K562 (cell line): ENCODE measurements around the gene CD55. TPM values are rescaled to one million over a fixed set of nuclear protein-coding genes. Genes with fewer than 3 reads are reported as not detected.
A peak's percentile ranks its signal among the peaks of the same experiment; 100 is the strongest.

Experiments
- ETV6 ChIP-seq, 3 experiments: fragments of 150-350 bp in 1 of 3; sonication (generic) in 1 of 3; formaldehyde crosslinking in 1 of 3; IDR thresholded peaks; 2 replicates each; pipeline versions ENCODE4 v1.6.1 to v1.8.0; 2014 to 2022; ENCODE audit warnings: borderline replicate concordance in 2 of 3, low read depth in 2 of 3, antibody characterized with exemption in 1 of 3, low read length in 1 of 3, mild to moderate bottlenecking in 1 of 3, missing genetic modification reagents in 1 of 3
- KDM4B ChIP-seq, 2 experiments: fragments of 450-650 bp in 1 of 2; sonication (generic) in 1 of 2; IDR thresholded peaks; 2 replicates each; pipeline ENCODE4 v1.6.1; 2016 to 2017; ENCODE audit warnings: borderline replicate concordance in 2 of 2, antibody characterized with exemption in 1 of 2, low read depth in 1 of 2, mild to moderate bottlenecking in 1 of 2
- NR4A1 ChIP-seq, 2 experiments: fragments of 250-450 bp in 1 of 2; fragments of 450-650 bp in 1 of 2; sonication (Bioruptor Pico) in 1 of 2; IDR thresholded peaks; 2 replicates each; pipeline versions ENCODE4 v1.4.0 to v1.6.1; 2016 to 2020; ENCODE audit warnings: mild to moderate bottlenecking in 2 of 2, missing compliant biosample characterization in 1 of 2, missing genetic modification characterization in 1 of 2, moderate library complexity in 1 of 2
- POLR2A ChIP-seq: fragments of 450-650 bp; conservative IDR thresholded peaks from 2 replicates; pipeline ENCODE4 v1.6.1; 2016
- POLR3G ChIP-seq: IDR thresholded peaks from 2 replicates; pipeline ENCODE4 v1.6.1; 2011; ENCODE audit not compliant: insufficient read length, insufficient replicate concordance; ENCODE audit errors: extremely low read depth
- RAD51 ChIP-seq: fragments of 450-650 bp; IDR thresholded peaks from 2 replicates; pipeline ENCODE4 v1.7.1; 2016; ENCODE audit warnings: low read depth, mild to moderate bottlenecking, borderline replicate concordance
- TAF7 ChIP-seq: fragments of 450-650 bp; IDR thresholded peaks from 2 replicates; pipeline ENCODE4 v1.6.1; 2016; ENCODE audit warnings: missing genetic modification characterization, missing compliant biosample characterization
- TFAM ChIP-seq: fragments of 250-450 bp; sonication (Bioruptor Pico); conservative IDR thresholded peaks from 2 replicates; pipeline ENCODE4 v1.5.0; 2021; ENCODE audit warnings: mild to moderate bottlenecking, moderate library complexity
- ZNF174 ChIP-seq: fragments of 250-450 bp; sonication (Bioruptor Pico); IDR thresholded peaks from 2 replicates; pipeline ENCODE4 v1.4.0; 2020; ENCODE audit warnings: mild to moderate bottlenecking
- ZNF408 ChIP-seq: fragments of 250-450 bp; sonication (Bioruptor Pico); IDR thresholded peaks from 2 replicates; pipeline ENCODE4 v1.4.0; 2020; ENCODE audit warnings: low read depth, mild to moderate bottlenecking, moderate library complexity
- polyA plus RNA-seq, 8 experiments: library from polyadenylated mRNA; depleted of rRNA in 4 of 8; stranded (reverse) in 5 of 8; unstranded in 3 of 8; fragments of >200 nt; fragmentation: Nextera tagmentation in 2 of 8; fragmentation: Illumina TruSeq in 1 of 8; extraction: Ambion mirVana in 2 of 8; extraction: Trizol in 1 of 8; gene quantifications; 2 replicates each; pipeline versions ENCODE4 v1.2.1 to v1.2.3, GENCODE V29; 2011 to 2014; ENCODE audit warnings: inconsistent platforms in 1 of 8, missing spikeins in 1 of 8
- total RNA-seq, 7 experiments: library from RNA; depleted of rRNA in 6 of 7; stranded (reverse); fragments of >200 nt in 6 of 7; fragmentation: Illumina TruSeq in 2 of 7; extraction: Trizol in 2 of 7; gene quantifications; 2 replicates each; pipeline versions ENCODE4 v1.2.1 to v1.2.3, GENCODE V29; 2011 to 2021; ENCODE audit warnings: low replicate concordance in 1 of 7
- TF ChIP-seq, protein P1 (sequence below): fragments of 450-650 bp; IDR thresholded peaks from 2 replicates; pipeline ENCODE4 v1.6.1; 2016; ENCODE audit warnings: antibody characterized with exemption
- TF ChIP-seq, protein P2 (sequence below): fragments of 450-650 bp; IDR thresholded peaks from 2 replicates; pipeline ENCODE4 v1.6.1; 2016; ENCODE audit warnings: mild to moderate bottlenecking
- TF ChIP-seq, protein P3 (sequence below): fragments of 250-450 bp; sonication (Bioruptor Pico); IDR thresholded peaks from 2 replicates; pipeline ENCODE4 v1.4.0; 2020; ENCODE audit warnings: mild to moderate bottlenecking
- TF ChIP-seq, protein P4 (sequence below), 2 experiments: IDR thresholded peaks; 2 replicates each; pipeline ENCODE4 v1.6.1; 2012; ENCODE audit warnings: improper control_type of control experiment in 2 of 2, low read depth in 2 of 2, low read length in 2 of 2, borderline replicate concordance in 1 of 2
- TF ChIP-seq, protein P5 (sequence below): fragments of 200-800 bp; sonication (Bioruptor generic); IDR thresholded peaks from 2 replicates; pipeline ENCODE4 v1.6.1; 2017; ENCODE audit warnings: missing genetic modification characterization, missing compliant biosample characterization

CD55 gene
- total and polyA plus RNA-seq, 9 of the 15 experiments (the other 6 are each of a cell fraction or from before 2014, with no cell fraction given), result 17.7 to 150 (median 97.0) TPM

DNA sequence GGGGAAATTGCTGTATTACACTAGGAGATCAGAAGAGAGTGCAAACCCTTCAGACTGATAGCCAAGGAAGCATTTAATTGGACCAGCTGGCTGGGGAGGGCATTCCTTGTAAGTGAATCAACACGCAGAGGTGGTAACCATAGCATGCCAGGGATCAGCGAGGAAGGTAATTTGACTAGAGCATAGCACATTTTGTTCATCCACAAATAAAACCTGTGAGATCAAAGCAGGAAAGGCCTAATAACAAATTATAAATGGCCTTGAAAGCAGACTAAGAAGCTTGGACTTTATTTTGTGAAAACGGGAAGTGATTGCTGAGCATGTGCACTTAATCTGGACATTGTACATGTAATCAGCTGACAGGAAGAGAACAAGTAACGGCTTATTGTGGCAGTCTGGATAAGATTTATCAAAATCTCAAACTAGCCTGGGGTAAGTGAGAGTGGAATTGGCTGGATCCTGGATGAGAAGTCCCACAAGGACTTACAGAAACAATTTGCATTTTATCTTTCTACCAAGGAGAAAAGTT, 11.7 kb upstream of the CD55 start (continued):
- TF ChIP-seq, protein P1, sequence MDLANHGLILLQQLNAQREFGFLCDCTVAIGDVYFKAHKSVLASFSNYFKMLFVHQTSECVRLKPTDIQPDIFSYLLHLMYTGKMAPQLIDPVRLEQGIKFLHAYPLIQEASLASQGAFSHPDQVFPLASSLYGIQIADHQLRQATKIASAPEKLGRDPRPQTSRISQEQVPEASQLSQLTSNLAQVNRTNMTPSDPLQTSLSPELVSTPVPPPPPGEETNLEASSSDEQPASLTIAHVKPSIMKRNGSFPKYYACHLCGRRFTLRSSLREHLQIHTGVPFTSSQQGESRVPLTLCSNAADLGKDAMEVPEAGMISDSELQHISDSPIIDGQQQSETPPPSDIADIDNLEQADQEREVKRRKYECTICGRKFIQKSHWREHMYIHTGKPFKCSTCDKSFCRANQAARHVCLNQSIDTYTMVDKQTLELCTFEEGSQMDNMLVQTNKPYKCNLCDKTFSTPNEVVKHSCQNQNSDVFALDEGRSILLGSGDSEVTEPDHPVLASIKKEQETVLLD, result peak; percentile 55; the same call in 1 of the 2 replicates
- TF ChIP-seq, protein P2, sequence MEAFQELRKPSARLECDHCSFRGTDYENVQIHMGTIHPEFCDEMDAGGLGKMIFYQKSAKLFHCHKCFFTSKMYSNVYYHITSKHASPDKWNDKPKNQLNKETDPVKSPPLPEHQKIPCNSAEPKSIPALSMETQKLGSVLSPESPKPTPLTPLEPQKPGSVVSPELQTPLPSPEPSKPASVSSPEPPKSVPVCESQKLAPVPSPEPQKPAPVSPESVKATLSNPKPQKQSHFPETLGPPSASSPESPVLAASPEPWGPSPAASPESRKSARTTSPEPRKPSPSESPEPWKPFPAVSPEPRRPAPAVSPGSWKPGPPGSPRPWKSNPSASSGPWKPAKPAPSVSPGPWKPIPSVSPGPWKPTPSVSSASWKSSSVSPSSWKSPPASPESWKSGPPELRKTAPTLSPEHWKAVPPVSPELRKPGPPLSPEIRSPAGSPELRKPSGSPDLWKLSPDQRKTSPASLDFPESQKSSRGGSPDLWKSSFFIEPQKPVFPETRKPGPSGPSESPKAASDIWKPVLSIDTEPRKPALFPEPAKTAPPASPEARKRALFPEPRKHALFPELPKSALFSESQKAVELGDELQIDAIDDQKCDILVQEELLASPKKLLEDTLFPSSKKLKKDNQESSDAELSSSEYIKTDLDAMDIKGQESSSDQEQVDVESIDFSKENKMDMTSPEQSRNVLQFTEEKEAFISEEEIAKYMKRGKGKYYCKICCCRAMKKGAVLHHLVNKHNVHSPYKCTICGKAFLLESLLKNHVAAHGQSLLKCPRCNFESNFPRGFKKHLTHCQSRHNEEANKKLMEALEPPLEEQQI, result peak; percentile 87; the same call in 1 of the 2 replicates
- TF ChIP-seq KDM4B (IDR thresholded peaks at IDR 0.05; ENCODE audit: borderline replicate concordance in 2 of 2, low read depth in 1 of 2) (no peak), POLR2A (no peak), TFAM (CRISPR knock-in tag) (no peak), RAD51 (no peak), ZNF408 (no peak), NR4A1 (CRISPR knock-in tag; IDR thresholded peaks at IDR 0.05) (no peak), NR4A1 (tag; IDR thresholded peaks at IDR 0.05) (no peak), TAF7 (tag) (no peak), POLR3G (no peak), ZNF174 (CRISPR knock-in tag) (no peak), ETV6 (IDR thresholded peaks at IDR 0.05; ENCODE audit: borderline replicate concordance in 1 of 2, low read depth in 2 of 2, low read length in 1 of 2) (peak in 1 of 2 experiments; percentile 62; a peak in 2 of 4 replicates), ETV6 (CRISPR knock-in tag; IDR thresholded peaks at IDR 0.05; ENCODE audit: borderline replicate concordance) (no peak)
- TF ChIP-seq, protein P3, sequence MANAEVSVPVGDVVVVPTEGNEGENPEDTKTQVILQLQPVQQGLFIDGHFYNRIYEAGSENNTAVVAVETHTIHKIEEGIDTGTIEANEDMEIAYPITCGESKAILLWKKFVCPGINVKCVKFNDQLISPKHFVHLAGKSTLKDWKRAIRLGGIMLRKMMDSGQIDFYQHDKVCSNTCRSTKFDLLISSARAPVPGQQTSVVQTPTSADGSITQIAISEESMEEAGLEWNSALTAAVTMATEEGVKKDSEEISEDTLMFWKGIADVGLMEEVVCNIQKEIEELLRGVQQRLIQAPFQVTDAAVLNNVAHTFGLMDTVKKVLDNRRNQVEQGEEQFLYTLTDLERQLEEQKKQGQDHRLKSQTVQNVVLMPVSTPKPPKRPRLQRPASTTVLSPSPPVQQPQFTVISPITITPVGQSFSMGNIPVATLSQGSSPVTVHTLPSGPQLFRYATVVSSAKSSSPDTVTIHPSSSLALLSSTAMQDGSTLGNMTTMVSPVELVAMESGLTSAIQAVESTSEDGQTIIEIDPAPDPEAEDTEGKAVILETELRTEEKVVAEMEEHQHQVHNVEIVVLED (CRISPR knock-in tag), result no peak
- TF ChIP-seq, protein P4, sequence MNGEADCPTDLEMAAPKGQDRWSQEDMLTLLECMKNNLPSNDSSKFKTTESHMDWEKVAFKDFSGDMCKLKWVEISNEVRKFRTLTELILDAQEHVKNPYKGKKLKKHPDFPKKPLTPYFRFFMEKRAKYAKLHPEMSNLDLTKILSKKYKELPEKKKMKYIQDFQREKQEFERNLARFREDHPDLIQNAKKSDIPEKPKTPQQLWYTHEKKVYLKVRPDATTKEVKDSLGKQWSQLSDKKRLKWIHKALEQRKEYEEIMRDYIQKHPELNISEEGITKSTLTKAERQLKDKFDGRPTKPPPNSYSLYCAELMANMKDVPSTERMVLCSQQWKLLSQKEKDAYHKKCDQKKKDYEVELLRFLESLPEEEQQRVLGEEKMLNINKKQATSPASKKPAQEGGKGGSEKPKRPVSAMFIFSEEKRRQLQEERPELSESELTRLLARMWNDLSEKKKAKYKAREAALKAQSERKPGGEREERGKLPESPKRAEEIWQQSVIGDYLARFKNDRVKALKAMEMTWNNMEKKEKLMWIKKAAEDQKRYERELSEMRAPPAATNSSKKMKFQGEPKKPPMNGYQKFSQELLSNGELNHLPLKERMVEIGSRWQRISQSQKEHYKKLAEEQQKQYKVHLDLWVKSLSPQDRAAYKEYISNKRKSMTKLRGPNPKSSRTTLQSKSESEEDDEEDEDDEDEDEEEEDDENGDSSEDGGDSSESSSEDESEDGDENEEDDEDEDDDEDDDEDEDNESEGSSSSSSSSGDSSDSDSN (IDR thresholded peaks at IDR 0.05; ENCODE audit: borderline replicate concordance in 1 of 2, low read depth in 2 of 2, low read length in 2 of 2), result no peak
- TF ChIP-seq, protein P5, sequence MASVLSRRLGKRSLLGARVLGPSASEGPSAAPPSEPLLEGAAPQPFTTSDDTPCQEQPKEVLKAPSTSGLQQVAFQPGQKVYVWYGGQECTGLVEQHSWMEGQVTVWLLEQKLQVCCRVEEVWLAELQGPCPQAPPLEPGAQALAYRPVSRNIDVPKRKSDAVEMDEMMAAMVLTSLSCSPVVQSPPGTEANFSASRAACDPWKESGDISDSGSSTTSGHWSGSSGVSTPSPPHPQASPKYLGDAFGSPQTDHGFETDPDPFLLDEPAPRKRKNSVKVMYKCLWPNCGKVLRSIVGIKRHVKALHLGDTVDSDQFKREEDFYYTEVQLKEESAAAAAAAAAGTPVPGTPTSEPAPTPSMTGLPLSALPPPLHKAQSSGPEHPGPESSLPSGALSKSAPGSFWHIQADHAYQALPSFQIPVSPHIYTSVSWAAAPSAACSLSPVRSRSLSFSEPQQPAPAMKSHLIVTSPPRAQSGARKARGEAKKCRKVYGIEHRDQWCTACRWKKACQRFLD (CRISPR knock-in tag), result no peak; the same call in none of the 2 replicates
